Omental fat pad (tissue), 4 donors: ENCODE measurements around the gene MORN1. TPM values are rescaled to one million over a fixed set of nuclear protein-coding genes. Genes with fewer than 3 reads are reported as not detected.
A peak's percentile ranks its signal among the peaks of the same experiment; 100 is the strongest.

Experiments used
- ATAC-seq: fragments of 150-250 bp; one replicate; pipeline ENCODE4 v1.9.1; 2016; ENCODE audit warnings: mild to moderate bottlenecking, moderate library complexity; ENCODE audit not compliant: low FRiP score
- DNase-seq: peaks from one replicate; pipeline ENCODE4 v3.0.0-alpha.2; 2019; ENCODE audit warnings: low spot score
- CTCF ChIP-seq, 3 donors: fragments of 450-650 bp; IDR thresholded peaks; one replicate each; pipeline ENCODE4 v1.5.1; 2016 to 2017; ENCODE audit warnings: antibody characterized with exemption in 3 of 3, mild to moderate bottlenecking in 3 of 3, moderate library complexity in 2 of 3
- total RNA-seq, 4 donors: library from RNA; depleted of rRNA; stranded (reverse); fragments of >200 nt; gene quantifications; one replicate each; pipeline ENCODE4 v1.1.0, GENCODE V29; 2016

The MORN1 gene
- total RNA-seq, 4 donors from 2014 or later = 4.0 to 9.1 (median 6.4) TPM

- ATAC-seq (no peak), DNase-seq (no peak)
- no peak for TF ChIP-seq CTCF (IDR thresholded peaks at IDR 0.05)
Observed at GRCh38 chr1:2279210-2279639, 112.1 kb downstream of the MORN1 start.

- DNase-seq = no peak
- no peak for ATAC-seq
- no peak for TF ChIP-seq CTCF (IDR thresholded peaks at IDR 0.05)
Observed at GRCh38 chr1:2278591-2279209, 112.7 kb downstream of the MORN1 start.

GRCh38 chr1:2277741-2278488, 113.4 kb downstream of the MORN1 start:
- ATAC-seq (no peak), DNase-seq (no peak)
- TF ChIP-seq CTCF (IDR thresholded peaks at IDR 0.05) = no peak

- no peak for ATAC-seq
Observed at GRCh38 chr1:2276803-2277580, 114.4 kb downstream of the MORN1 start.

GRCh38 chr1:2275796-2276536, 115.4 kb downstream of the MORN1 start:
- ATAC-seq (peak; percentile 65), DNase-seq (no peak)
- no peak for TF ChIP-seq CTCF (IDR thresholded peaks at IDR 0.05)

More at GRCh38 chr1:2276803-2277580, 114.4 kb downstream of the MORN1 start:
- no peak for DNase-seq
- TF ChIP-seq CTCF (IDR thresholded peaks at IDR 0.05) = no peak

- ATAC-seq (no peak), DNase-seq (no peak)
- TF ChIP-seq CTCF (IDR thresholded peaks at IDR 0.05) = no peak
Observed at GRCh38 chr1:2274929-2275475, 116.4 kb downstream of the MORN1 start.
